ENCODE measurements around the gene APOL6.

The APOL6 gene

DNA sequence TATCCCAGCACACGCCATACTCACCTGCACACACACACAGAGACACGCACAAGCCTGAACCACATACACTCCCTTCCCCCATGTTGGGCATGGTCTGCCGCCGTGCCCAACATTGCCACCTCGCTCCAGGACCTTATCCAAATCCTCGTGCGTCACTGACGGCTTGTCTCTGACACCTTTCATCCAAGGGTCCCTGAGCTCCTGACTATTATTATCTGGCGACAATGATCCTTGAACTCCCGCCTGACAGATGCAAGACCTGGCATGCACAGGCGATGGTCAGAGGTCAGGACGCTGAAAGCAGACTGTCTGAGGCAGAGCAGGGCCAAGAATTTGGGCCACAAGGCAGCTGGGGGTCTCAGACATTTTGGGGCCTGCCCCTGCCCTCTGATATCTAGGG is 35.3 kb upstream of the APOL6 start:
- Histone ChIP-seq H3K36me3 (ENCODE audit: control insufficient read depth in 2 of 2, insufficient read depth in 1 of 2, low read length in 2 of 2) (no peaks in the 10 kb centered on the region), H3K4me3 (ENCODE audit: low read depth, low read length) (no peak overlapping the region), H3K9me3 (ENCODE audit: control insufficient read depth, insufficient read depth, low read depth, low read length) (no peaks in the 10 kb centered on the region), H3K27ac (ENCODE audit: extremely low read depth, low read depth, low read length) (no peak overlapping the region), H3K4me1 (ENCODE audit: control insufficient read depth, insufficient read depth, low read length) (no peaks in the 10 kb centered on the region)
- ChIA-PET POLR2A (no interaction called here), CTCF (interaction anchor here (0.6 to 2.0 kb wide), 4 partner anchors 11 to 182 kb away, joined by 3 to 5 read pairs (median 4); no protein-coding TSS in a partner anchor)
- no peak for TF ChIP-seq ZNF677 (tag by site-specific recombination; IDR thresholded peaks at IDR 0.05)
- no peak for TF ChIP-seq ZNF350 (tag by site-specific recombination; IDR thresholded peaks at IDR 0.05)
- no peak for TF ChIP-seq EGR2 (tag by site-specific recombination; IDR thresholded peaks at IDR 0.05; ENCODE audit: low read depth)
- TF ChIP-seq ZNF830 (tag by site-specific recombination; IDR thresholded peaks at IDR 0.05; ENCODE audit: low read depth): no peak
- TF ChIP-seq TRIM28 (IDR thresholded peaks at IDR 0.05; ENCODE audit: borderline replicate concordance, low read length): no peak
- no peak for TF ChIP-seq ZNF341 (tag by site-specific recombination; IDR thresholded peaks at IDR 0.05; ENCODE audit: low read depth)
- TF ChIP-seq BCL11B (tag by site-specific recombination; IDR thresholded peaks at IDR 0.05; ENCODE audit: low read depth): no peak
- TF ChIP-seq, protein P1, sequence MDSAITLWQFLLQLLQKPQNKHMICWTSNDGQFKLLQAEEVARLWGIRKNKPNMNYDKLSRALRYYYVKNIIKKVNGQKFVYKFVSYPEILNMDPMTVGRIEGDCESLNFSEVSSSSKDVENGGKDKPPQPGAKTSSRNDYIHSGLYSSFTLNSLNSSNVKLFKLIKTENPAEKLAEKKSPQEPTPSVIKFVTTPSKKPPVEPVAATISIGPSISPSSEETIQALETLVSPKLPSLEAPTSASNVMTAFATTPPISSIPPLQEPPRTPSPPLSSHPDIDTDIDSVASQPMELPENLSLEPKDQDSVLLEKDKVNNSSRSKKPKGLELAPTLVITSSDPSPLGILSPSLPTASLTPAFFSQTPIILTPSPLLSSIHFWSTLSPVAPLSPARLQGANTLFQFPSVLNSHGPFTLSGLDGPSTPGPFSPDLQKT (IDR thresholded peaks at IDR 0.05; ENCODE audit: borderline replicate concordance, low read depth, low read length): no peak
- TF ChIP-seq ZNF248 (tag by site-specific recombination; IDR thresholded peaks at IDR 0.05): no peak
- no peak for TF ChIP-seq ZNF335 (tag by site-specific recombination; conservative IDR thresholded peaks at IDR 0.05)
- TF ChIP-seq ZNF416 (tag by site-specific recombination; IDR thresholded peaks at IDR 0.05): no peak
- no peak for TF ChIP-seq ZNF530 (tag by site-specific recombination; IDR thresholded peaks at IDR 0.05; ENCODE audit: low read depth)
- TF ChIP-seq, protein P2, sequence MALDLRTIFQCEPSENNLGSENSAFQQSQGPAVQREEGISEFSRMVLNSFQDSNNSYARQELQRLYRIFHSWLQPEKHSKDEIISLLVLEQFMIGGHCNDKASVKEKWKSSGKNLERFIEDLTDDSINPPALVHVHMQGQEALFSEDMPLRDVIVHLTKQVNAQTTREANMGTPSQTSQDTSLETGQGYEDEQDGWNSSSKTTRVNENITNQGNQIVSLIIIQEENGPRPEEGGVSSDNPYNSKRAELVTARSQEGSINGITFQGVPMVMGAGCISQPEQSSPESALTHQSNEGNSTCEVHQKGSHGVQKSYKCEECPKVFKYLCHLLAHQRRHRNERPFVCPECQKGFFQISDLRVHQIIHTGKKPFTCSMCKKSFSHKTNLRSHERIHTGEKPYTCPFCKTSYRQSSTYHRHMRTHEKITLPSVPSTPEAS (tag by site-specific recombination; IDR thresholded peaks at IDR 0.05): no peak

DNA sequence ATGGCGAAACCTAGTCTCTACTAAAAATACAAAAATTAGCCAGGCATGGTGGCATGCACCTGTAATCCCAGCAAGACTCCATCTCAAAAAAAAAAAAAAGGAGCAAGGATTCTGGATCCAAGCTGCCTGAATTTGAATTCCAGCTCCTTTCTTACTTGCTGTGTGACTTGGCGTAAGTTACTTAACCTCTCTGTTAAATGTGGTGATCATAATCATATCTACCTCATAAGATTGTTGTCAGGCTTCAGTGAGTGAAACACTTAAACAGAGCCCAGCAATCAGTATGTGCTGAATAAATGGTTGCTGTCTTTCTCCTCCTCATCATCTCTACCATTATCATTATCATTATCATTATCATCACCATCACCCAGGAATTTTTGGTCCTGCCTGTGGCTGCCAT is 33.8 kb upstream of the APOL6 start:
- ChIA-PET CTCF (no interaction called here), POLR2A (interaction anchor here (0.6 kb wide), 1 partner anchor 150 kb away, joined by 4 read pairs; no protein-coding TSS in a partner anchor)
- TF ChIP-seq RBAK (tag by site-specific recombination; IDR thresholded peaks at IDR 0.05): no peak
- TF ChIP-seq, protein P3, sequence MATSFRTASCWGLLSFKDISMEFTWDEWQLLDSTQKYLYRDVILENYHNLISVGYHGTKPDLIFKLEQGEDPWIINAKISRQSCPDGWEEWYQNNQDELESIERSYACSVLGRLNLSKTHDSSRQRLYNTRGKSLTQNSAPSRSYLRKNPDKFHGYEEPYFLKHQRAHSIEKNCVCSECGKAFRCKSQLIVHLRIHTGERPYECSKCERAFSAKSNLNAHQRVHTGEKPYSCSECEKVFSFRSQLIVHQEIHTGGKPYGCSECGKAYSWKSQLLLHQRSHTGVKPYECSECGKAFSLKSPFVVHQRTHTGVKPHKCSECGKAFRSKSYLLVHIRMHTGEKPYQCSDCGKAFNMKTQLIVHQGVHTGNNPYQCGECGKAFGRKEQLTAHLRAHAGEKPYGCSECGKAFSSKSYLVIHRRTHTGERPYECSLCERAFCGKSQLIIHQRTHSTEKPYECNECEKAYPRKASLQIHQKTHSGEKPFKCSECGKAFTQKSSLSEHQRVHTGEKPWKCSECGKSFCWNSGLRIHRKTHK (tag by site-specific recombination; IDR thresholded peaks at IDR 0.05): no peak
- TF ChIP-seq ZNF768 (tag by site-specific recombination; IDR thresholded peaks at IDR 0.05): peak; percentile 67; the same call in 1 of the 2 replicates
- no peak overlapping the region for H3K27ac ChIP-seq (ENCODE audit: extremely low read depth, low read depth, low read length)
- no peaks in the 10 kb centered on the region for H3K9me3 ChIP-seq (ENCODE audit: control insufficient read depth, insufficient read depth, low read depth, low read length)
- no peak overlapping the region for H3K4me3 ChIP-seq (ENCODE audit: low read depth, low read length)
- H3K4me1 ChIP-seq (ENCODE audit: control insufficient read depth, insufficient read depth, low read length): no peaks in the 10 kb centered on the region
- no peaks in the 10 kb centered on the region for H3K36me3 ChIP-seq (ENCODE audit: control insufficient read depth in 2 of 2, insufficient read depth in 1 of 2, low read length in 2 of 2)

DNA sequence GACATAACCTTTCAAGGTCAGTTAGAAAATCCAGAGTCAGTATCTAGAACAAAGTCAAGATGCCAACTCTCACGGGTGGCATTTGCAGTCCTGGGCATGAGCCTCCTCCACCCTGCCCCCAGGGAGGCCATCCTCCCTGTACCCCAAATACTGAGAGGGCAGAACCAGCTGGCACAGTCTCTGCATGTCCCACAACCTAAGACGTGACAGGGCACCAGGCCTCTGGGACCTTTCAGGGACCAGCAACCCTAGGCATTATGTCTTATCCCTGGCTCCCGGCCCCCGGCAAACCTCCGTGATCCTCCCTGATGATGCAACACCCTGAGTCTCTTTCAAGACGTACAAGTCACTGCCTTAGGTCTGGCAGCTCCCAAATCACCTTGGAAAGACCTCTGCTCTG is 33.1 kb upstream of the APOL6 start:
- no peak overlapping the region for H3K4me3 ChIP-seq (ENCODE audit: low read depth, low read length)
- H3K4me1 ChIP-seq (ENCODE audit: control insufficient read depth, insufficient read depth, low read length): no peaks in the 10 kb centered on the region
- no peaks in the 10 kb centered on the region for H3K9me3 ChIP-seq (ENCODE audit: control insufficient read depth, insufficient read depth, low read depth, low read length)
- no peak overlapping the region for H3K27ac ChIP-seq (ENCODE audit: extremely low read depth, low read depth, low read length)
- TF ChIP-seq ZBTB48 (tag by site-specific recombination; IDR thresholded peaks at IDR 0.05): peak; percentile 74
- TF ChIP-seq, protein P4, sequence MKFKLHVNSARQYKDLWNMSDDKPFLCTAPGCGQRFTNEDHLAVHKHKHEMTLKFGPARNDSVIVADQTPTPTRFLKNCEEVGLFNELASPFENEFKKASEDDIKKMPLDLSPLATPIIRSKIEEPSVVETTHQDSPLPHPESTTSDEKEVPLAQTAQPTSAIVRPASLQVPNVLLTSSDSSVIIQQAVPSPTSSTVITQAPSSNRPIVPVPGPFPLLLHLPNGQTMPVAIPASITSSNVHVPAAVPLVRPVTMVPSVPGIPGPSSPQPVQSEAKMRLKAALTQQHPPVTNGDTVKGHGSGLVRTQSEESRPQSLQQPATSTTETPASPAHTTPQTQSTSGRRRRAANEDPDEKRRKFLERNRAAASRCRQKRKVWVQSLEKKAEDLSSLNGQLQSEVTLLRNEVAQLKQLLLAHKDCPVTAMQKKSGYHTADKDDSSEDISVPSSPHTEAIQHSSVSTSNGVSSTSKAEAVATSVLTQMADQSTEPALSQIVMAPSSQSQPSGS (tag by site-specific recombination; IDR thresholded peaks at IDR 0.05; ENCODE audit: low read depth): 0 out of 2 replicates have a peak, but pooled peaks have one; percentile 3
- TF ChIP-seq MYNN (tag by site-specific recombination; IDR thresholded peaks at IDR 0.05; ENCODE audit: borderline replicate concordance): no peak
- TF ChIP-seq, protein P5, sequence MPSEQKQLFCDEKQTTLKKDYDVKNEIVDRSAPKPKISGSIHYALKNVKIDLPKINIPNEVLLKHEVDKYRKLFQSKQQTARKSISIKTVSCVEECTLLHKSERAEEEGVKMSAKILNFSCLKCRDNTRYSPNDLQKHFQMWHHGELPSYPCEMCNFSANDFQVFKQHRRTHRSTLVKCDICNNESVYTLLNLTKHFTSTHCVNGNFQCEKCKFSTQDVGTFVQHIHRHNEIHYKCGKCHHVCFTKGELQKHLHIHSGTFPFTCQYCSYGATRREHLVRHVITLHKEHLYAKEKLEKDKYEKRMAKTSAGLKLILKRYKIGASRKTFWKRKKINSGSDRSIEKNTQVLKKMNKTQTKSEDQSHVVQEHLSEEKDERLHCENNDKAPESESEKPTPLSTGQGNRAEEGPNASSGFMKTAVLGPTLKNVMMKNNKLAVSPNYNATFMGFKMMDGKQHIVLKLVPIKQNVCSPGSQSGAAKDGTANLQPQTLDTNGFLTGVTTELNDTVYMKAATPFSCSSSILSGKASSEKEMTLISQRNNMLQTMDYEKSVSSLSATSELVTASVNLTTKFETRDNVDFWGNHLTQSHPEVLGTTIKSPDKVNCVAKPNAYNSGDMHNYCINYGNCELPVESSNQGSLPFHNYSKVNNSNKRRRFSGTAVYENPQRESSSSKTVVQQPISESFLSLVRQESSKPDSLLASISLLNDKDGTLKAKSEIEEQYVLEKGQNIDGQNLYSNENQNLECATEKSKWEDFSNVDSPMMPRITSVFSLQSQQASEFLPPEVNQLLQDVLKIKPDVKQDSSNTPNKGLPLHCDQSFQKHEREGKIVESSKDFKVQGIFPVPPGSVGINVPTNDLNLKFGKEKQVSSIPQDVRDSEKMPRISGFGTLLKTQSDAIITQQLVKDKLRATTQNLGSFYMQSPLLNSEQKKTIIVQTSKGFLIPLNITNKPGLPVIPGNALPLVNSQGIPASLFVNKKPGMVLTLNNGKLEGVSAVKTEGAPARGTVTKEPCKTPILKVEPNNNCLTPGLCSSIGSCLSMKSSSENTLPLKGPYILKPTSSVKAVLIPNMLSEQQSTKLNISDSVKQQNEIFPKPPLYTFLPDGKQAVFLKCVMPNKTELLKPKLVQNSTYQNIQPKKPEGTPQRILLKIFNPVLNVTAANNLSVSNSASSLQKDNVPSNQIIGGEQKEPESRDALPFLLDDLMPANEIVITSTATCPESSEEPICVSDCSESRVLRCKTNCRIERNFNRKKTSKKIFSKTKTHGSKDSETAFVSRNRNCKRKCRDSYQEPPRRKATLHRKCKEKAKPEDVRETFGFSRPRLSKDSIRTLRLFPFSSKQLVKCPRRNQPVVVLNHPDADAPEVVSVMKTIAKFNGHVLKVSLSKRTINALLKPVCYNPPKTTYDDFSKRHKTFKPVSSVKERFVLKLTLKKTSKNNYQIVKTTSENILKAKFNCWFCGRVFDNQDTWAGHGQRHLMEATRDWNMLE (tag by site-specific recombination; conservative IDR thresholded peaks at IDR 0.05; ENCODE audit: low read depth): 0 out of 2 replicates have a peak, but pooled peaks have one; percentile 14
- POLR2A ChIA-PET: no interaction called here
- CTCF ChIA-PET: interaction anchor here (1.0 kb wide), 1 partner anchor 12 kb away, joined by 3 read pairs; no protein-coding TSS in a partner anchor
- H3K36me3 ChIP-seq (ENCODE audit: control insufficient read depth in 2 of 2, insufficient read depth in 1 of 2, low read length in 2 of 2): no peaks in the 10 kb centered on the region
